ENCODE results near the gene FCRLA.
"Not testable (repeated sequence)": the region's sequence is repeated elsewhere in the genome, so short reads cannot be mapped to it uniquely, and the experiment has no call there.

GRCh38 chr1:161664689-161665088, 42.3 kb upstream of the FCRLA start:
- not testable (repeated sequence) for TF ChIP-seq SP1 (CRISPR knock-in tag; conservative IDR thresholded peaks at IDR 0.05); ZBTB21 (CRISPR knock-in tag; IDR thresholded peaks at IDR 0.05; ENCODE audit: borderline replicate concordance); ZBTB43 (CRISPR knock-in tag; IDR thresholded peaks at IDR 0.05); E2F5 (CRISPR knock-in tag; IDR thresholded peaks at IDR 0.05); CTCF (IDR thresholded peaks at IDR 0.05); USF1 (CRISPR knock-in tag; IDR thresholded peaks at IDR 0.05); ZNF423 (CRISPR knock-in tag; IDR thresholded peaks at IDR 0.05); FOXJ3 (CRISPR knock-in tag; IDR thresholded peaks at IDR 0.05; ENCODE audit: borderline replicate concordance); ERG (CRISPR knock-in tag; IDR thresholded peaks at IDR 0.05)
